ENCODE results near the gene MTERF1.

Gene MTERF1

GRCh38 chr7:91876391-91877133 is 3.9 kb downstream of the MTERF1 start:
- no peak overlapping the region for H3K4me2 ChIP-seq
- no peak for TF ChIP-seq CTCF (conservative IDR thresholded peaks at IDR 0.05; ENCODE audit: low read depth, low read length)
- H3K27me3 ChIP-seq (ENCODE audit: insufficient read depth, low read depth) = no peaks in the 10 kb centered on the region
- H3K9ac ChIP-seq = no peak overlapping the region
- no peaks in the 10 kb centered on the region for H3K36me3 ChIP-seq (ENCODE audit: insufficient read depth)
- no peak overlapping the region for H3K4me3 ChIP-seq (IDR thresholded peaks at IDR 0.05; ENCODE audit: insufficient read depth, low read depth, low read length)
- no peaks in the 10 kb centered on the region for H4K20me1 ChIP-seq (ENCODE audit: insufficient read depth)
- peaks cover 9% of the 10 kb centered on the region for H3K4me1 ChIP-seq (ENCODE audit: low read depth, poor library complexity, severe bottlenecking)
- H3K27ac ChIP-seq = no peak overlapping the region
- no peak overlapping the region for H2AFZ ChIP-seq (ENCODE audit: low read depth)
- H3K79me2 ChIP-seq (ENCODE audit: insufficient read depth, low read depth) = peaks cover 15% of the 10 kb centered on the region

GRCh38 chr7:91875851-91876250 is 4.7 kb downstream of the MTERF1 start:
- Histone ChIP-seq H2AFZ (ENCODE audit: low read depth) (no peak overlapping the region), H3K9ac (no peak overlapping the region), H3K36me3 (ENCODE audit: insufficient read depth) (no peaks in the 10 kb centered on the region), H3K27me3 (ENCODE audit: insufficient read depth, low read depth) (no peaks in the 10 kb centered on the region), H3K4me1 (ENCODE audit: low read depth, poor library complexity, severe bottlenecking) (peaks cover 9% of the 10 kb centered on the region), H3K79me2 (ENCODE audit: insufficient read depth, low read depth) (peaks cover 15% of the 10 kb centered on the region), H3K4me3 (IDR thresholded peaks at IDR 0.05; ENCODE audit: insufficient read depth, low read depth, low read length) (no peak overlapping the region), H3K27ac (no peak overlapping the region), H3K4me2 (no peak overlapping the region), H4K20me1 (ENCODE audit: insufficient read depth) (no peaks in the 10 kb centered on the region)
- TF ChIP-seq CTCF (conservative IDR thresholded peaks at IDR 0.05; ENCODE audit: low read depth, low read length) = no peak

- TF ChIP-seq CTCF (conservative IDR thresholded peaks at IDR 0.05; ENCODE audit: low read depth, low read length) = no peak
- no peaks in the 10 kb centered on the region for H3K27me3 ChIP-seq (ENCODE audit: insufficient read depth, low read depth)
- H3K9ac ChIP-seq = no peak overlapping the region
- no peaks in the 10 kb centered on the region for H4K20me1 ChIP-seq (ENCODE audit: insufficient read depth)
- no peak overlapping the region for H2AFZ ChIP-seq (ENCODE audit: low read depth)
- no peak overlapping the region for H3K4me2 ChIP-seq
- H3K27ac ChIP-seq = no peak overlapping the region
- no peaks in the 10 kb centered on the region for H3K79me2 ChIP-seq (ENCODE audit: insufficient read depth, low read depth)
- H3K4me3 ChIP-seq (IDR thresholded peaks at IDR 0.05; ENCODE audit: insufficient read depth, low read depth, low read length) = no peak overlapping the region
- H3K36me3 ChIP-seq (ENCODE audit: insufficient read depth) = no peaks in the 10 kb centered on the region
- H3K4me1 ChIP-seq (ENCODE audit: low read depth, poor library complexity, severe bottlenecking) = no peaks in the 10 kb centered on the region
These were observed 7.6 kb downstream of the MTERF1 start for GRCh38 chr7:91872928-91873327.

GRCh38 chr7:91872069-91872468 is 8.4 kb downstream of the MTERF1 start:
- Histone ChIP-seq H3K9ac (no peak overlapping the region), H3K27ac (no peak overlapping the region), H3K36me3 (ENCODE audit: insufficient read depth) (no peaks in the 10 kb centered on the region), H3K27me3 (ENCODE audit: insufficient read depth, low read depth) (no peaks in the 10 kb centered on the region), H3K79me2 (ENCODE audit: insufficient read depth, low read depth) (no peaks in the 10 kb centered on the region), H2AFZ (ENCODE audit: low read depth) (no peak overlapping the region), H3K4me1 (ENCODE audit: low read depth, poor library complexity, severe bottlenecking) (no peaks in the 10 kb centered on the region), H3K4me2 (no peak overlapping the region), H4K20me1 (ENCODE audit: insufficient read depth) (no peaks in the 10 kb centered on the region), H3K4me3 (IDR thresholded peaks at IDR 0.05; ENCODE audit: insufficient read depth, low read depth, low read length) (no peak overlapping the region)
- no peak for TF ChIP-seq CTCF (conservative IDR thresholded peaks at IDR 0.05; ENCODE audit: low read depth, low read length)
